ENCODE measurements around the gene FRAS1.
"Not testable (repeated sequence)": the region's sequence is repeated elsewhere in the genome, so short reads cannot be mapped to it uniquely, and the experiment has no call there.

FRAS1 gene

DNA sequence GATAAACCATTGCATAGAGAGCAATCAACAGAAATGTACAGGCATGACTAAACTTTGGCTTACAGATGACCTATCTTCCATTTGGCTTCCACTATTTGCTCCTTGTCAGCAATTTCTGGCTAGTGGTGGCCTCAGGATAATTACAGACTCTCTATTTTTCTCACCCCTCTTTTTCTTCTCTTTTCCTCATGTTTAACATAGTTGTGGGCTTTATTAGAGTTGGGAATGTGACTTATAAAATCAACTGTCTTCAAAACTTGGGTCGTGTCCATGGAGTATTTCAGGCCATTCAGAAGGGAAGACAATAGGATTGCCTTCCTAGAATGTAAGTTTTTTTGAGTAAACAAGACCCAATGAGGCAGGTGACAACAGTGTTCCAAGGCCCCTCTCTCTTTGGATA, 236.2 kb downstream of the FRAS1 start:
- DNase-seq, result no peak

DNA sequence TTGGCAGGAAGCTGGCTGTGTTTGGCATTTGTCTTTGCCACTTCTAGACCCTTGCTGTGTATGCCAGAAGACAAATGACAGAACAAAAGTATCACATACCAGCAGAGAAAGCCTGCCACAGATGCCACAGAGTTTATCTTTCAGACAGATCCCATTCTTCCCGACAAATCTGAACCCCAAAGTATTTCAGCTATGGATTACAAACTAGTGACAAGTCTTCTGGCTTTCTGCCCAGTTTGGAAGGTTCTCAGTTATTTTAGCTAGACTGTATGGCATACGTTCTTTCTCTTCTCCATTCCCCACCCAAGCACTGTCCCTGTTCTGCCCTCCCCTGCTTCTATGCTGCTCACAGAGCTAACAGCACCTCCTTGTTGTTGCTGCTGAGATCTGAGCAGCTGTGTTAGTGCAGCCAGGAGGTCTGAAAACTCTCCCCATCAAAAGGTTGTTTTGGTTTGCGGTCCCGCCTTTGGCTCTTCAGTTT, 236.7 kb downstream of the FRAS1 start:
- DNase-seq, result peak in 1 of 2 experiments; percentile 23

DNA sequence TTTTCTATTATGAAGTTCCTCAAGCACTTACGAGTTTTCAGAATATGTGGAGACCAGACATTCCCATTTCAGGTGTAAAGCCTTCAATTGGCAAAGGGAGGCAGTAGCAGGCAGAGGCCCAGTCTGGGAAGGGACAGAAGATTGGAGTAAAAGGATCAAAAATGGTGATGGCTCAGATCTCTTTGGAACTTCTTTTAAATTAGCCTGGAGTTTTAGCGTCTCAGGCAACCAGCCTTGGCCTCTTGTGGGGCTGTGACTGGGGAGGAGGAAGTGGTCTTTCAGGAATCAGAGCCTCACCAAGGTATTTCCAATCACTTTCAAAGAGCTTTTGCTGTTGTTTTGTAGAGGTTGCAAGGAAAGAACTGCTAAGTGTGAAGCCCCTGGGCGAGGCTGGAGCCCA, 239.1 kb downstream of the FRAS1 start:
- no peak for DNase-seq

DNA sequence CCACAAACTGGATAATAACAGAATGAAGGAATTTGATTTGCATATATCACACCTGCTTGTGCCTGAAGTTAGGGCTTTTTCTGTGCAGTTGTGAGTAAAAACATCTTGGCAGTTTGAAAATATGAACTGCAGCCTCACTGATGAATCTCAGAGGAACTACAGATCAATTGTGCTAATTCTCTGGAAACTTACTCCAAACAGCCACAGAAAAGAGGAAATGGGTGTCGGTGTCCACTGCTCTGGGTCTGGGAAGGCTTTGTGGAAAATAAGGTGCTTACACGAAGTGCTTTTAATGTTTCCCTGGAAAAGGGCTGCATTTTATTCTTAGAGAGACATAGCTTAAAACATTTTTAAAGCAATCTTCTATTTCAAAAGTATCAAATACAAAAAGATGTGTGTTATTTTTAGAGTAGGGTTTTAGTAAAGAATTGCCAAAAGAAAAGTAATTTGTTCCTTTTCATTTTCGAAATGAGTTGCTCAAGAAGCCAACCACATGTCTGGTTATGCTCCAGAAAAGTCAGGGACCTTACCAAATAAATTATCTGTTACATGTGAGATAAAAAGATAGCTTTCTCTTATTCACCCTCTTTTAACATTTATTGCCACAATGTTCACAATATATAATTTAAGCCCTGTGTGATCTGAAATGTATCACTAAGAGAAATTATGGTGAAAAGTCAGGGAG, 240.1 kb downstream of the FRAS1 start:
- DNase-seq, result no peak

DNA sequence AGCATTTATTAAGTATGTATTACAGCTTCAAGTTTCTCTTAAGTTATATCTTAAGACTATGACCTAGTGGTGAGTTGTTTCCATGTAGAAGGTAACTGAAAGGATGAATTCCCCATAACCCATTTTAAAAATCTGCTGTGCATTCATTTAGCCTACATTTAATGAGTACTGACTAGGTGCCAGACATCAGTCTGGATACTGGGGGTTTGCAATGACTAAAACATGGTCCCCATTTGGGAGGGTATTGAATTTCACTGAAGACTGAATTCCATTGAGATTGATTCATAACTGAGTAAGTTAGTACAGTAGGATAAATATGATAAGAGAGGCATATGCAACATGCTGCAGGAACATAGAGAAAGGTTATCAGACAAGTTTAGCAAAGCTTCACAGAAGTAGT, 241.5 kb downstream of the FRAS1 start:
- DNase-seq, result no peak

DNA sequence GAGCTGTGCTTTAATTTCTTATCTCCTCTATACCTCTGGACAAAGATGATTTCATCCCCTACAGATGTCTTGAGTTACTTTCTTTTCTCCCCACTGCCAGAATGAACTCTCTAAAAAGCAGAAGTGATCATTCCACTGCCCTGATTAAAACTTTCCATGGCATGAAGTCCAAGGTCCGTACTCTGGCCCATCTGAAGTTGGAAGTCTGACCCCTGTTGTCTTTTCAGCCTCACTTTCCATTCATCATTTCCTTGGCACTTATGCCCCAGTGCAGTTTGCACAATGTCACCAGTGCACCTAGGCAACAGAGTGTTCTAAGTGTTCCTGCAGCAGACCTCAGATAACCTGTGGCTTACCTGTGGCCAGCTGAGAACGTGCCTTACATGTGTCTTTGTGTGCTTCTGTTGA, 242.4 kb downstream of the FRAS1 start:
- DNase-seq, result no peak

DNA sequence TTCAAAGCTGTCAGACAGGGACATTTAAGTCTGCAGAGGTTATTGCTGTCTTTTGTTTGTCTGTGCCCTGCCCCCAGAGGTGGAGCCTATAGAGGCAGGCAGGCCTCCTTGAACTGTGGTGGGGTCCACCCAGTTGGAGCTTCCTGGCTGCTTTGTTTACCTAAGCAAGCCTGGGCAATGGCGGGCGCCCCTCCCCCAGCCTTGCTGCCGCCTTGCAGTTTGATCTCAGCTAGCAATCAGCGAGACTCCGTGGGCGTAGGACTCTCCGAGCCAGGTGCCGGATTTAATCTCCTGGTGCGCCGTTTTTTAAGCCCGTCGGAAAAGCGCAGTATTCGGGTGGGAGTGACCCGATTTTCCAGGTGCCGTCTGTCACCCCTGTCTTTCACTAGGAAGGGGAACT, 250.1 kb downstream of the FRAS1 start:
- not testable (repeated sequence) for DNase-seq

DNA sequence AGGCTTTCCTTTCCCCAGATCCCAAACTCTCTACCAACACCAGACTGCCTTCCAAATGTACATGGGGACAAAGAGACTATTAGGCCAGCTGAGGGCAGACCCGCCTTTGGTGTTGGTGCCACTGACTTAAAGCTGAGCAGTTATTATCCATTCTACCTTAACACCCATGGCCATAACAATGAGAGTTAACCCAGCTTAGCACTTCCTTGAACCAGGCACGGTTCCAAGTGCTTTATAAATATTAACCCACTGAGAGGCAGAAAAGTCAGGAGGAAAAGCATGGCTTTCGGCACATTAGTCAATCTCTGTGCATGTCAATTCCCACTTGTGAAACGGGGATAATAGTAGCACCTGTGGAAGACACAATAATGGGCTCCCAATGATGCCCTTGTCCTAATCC, 251.4 kb downstream of the FRAS1 start:
- DNase-seq, result no peak

DNA sequence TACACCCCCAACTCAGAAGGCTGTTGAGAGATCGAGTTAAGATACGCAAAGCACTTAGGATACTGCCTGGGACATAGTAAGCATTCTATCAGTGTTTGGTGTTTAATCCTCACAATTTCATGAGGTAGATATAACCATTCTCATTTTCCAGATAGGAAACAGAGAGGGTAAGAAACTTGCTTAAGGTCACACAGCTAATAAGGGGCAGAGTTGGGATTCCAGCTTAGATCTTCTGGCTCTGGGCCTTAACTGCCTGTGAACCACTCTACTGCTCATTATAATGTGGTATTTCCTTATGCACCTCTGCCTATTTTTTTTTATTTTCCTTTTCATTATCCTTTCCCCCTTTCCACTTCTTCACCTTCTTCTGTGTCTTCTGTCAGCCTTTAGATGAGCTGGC, 252.2 kb downstream of the FRAS1 start:
- DNase-seq, result no peak

DNA sequence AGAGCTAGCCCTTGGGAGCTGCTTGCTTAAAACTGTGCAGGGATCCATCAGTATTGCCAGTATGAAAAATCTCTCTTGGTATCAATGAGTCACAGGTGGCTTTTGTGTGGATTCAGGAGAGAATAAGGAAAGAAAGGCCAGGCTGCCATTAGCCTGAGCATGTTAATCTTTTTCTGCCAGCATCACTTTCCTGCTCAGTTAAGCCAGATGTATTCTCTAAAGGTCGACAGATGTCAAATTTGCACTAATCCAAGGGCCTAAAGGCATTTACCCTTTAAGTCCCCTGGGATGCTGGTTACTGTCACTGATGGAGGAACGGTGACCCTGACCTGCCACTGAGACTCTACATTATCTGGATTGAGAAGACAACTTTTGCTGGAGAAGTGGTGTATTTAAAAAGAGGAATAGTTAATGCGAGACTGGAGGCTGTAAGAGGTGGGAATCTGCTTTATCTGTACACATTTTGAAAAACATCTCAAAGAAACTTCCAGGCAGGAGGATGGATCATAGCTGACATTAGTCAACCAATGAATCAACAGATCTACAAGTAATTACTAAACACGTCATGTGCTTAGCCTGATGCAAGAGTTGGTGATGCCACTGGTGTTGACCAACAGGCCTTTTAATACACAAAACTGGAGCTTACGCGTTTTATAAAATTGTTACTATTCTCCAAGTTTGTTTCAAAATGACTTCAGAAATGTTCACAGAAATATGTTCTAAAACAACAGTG, 253.1 kb downstream of the FRAS1 start:
- no peak for DNase-seq

DNA sequence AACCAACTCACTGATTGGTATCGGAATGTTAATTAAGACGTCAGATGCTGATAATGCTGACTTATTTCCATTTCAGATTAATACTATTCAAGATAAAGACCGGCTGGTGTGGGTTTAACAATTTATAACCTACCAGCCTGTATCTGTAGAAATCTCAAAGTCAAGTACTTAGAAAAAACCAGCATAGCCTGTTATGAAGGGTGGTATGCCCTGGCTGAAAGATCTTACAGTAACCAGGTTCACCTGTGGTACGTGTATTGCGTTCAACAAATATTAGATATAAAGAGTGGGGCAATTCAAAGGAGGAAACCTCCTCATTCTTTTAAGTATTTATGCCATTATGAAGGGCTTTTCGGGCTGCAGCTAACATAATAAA, 253.6 kb downstream of the FRAS1 start:
- no peak for DNase-seq

DNA sequence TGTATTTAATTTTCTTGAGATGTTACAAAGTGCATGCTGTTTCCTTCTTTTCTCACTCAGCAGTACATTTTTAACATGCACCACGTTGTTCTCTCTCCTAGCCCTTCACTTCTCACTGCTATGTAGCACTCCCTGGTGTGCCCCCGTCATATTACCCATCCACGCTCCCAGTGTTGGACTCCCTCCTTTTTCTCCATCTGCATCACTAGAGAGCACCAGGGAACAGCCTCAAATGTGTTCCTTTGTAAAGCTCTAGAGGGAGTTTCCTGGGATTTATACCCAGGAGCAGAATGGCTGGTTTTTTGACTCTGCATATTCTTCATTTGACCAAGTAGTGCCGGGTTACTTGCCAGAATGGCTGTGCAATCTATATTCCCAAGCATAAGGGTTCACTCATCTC, 254.2 kb downstream of the FRAS1 start:
- DNase-seq, result no peak

DNA sequence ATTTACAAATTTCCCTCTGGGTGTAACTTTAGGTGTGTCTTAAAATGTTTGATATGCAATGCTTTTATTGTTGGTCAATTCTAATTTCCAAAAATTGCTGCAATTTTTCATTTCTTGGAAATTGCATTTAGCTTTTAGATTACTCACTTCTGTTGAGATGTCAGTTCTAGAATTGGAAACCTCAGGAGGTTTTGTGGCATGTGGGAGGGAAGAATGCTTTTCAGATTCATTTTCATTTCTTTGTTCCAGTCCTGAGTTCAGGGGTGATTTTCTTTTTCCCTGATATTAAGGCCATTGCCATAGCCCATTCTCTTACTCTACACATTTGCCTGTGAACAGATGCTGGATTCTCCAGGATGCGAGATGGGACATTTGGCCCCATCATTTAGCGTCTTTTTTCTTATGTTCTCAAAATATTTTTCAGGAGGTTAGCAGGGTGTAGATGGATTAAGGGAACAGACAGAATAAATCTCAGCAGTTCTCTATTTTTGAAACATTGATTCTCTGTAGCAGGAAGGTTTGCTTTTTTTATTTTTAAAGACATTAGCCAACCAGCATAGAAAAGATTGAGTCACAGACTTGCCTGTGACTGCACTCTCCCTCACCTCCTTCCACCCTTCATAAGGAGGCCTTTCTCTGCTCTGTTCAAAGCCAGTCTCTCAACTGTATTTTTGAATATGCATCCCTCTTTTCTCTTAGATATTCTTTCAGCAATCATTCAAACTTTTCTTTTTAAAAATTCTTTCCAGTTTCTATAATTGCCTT, 256.0 kb downstream of the FRAS1 start:
- DNase-seq, result no peak

DNA sequence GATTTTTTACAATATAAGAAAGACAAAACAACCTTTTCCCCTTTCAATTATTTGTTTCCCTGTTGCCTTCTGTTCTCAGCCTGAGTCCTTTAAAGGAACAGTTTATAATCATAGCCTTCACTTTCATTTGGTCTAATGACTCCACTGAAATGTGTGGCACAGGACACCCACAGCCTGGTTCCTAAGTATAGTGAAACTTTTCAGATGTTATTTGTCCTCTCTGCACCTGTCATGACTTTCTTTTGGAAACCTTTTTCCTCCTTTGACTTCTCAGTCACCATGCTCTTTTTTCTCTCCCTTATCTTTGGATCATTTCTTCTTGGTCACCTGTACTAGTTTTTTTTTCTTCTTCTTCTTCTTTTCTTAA, 256.6 kb downstream of the FRAS1 start:
- DNase-seq, result no peak

DNA sequence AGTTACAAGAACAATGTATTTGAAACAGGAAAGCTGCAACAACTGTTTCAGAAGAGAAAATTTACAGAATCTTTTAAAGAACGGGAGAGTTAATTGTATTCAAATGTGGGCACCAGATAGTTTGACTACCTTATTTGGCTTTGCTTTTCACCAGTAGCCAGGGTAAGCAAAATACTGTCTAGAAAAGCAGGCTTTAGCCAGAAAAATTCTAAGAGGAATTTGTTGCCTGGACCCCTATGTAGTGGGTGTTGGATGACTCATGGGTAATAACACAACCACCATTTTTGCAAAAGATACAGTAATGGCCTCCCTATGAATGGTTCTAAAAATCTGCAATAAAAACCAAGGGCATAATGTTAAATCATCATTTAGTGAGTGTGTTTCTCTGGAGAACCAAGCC, 261.0 kb downstream of the FRAS1 start:
- DNase-seq, result no peak

DNA sequence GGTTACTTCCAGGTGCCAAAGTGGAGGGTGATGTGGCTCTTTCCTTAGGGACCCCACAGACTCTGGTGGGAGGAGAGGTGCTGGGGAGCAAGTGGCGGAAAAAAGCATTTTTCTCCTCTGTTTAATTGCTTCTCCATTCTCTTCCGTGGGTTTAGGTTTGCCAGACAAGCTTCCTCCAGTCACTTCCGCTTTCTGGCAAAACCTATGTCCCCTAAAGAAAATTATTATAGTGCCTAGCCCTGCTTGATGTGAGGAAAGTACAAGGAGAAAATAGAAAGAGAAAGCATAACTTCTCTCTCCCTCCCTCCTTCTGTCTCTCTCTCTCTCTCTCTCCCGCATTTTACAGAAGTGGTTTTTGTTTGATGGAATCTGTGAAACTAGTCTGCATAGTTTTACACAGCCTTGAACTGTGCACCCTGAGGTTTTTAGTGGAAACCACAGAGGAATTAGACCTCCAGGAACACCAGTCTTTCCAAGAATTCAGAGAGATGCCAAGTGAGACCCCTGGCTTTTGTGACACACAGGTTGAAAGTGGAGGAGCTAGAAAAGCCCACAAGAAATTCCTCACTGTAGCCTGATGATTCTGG, 263.3 kb downstream of the FRAS1 start:
- DNase-seq, result no peak

DNA sequence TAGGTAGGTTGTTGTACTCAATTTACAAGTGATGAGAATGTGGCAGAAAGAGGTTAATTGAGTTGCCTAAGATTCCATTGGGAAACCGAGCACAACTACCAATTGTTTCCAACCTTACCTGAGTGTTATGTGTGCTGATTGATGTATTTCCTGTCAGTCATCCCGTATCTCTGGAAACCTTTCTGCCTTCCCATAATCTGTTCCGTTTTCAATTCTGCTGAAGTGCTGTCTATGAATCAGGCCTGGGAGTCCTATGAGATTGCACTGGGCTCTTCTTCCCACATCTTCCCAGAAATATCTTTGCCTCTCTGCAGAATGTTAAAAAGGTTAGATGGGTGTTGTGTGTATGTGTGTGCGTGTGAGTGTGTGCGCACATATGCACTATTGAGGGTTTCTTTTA, 264.9 kb downstream of the FRAS1 start:
- no peak for DNase-seq

DNA sequence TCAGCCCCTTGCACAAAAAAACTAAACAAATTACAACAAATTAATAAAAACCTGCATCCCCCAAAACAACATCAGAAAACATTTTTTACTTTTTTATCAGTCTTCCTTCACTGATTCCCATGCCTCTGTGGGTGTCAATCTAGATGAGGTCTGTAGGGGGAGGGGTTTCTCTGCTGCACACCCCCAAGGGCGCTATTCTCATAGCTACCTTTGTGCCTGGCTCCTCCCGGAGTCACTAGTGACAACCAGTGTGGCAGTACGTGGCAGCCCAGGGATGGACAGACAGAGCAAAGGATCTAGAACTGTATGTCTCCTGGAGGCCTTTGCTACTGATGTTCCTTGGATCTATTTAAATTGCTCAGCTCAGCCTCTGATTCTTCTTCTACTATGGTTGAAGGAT, 266.3 kb downstream of the FRAS1 start:
- no peak for DNase-seq

DNA sequence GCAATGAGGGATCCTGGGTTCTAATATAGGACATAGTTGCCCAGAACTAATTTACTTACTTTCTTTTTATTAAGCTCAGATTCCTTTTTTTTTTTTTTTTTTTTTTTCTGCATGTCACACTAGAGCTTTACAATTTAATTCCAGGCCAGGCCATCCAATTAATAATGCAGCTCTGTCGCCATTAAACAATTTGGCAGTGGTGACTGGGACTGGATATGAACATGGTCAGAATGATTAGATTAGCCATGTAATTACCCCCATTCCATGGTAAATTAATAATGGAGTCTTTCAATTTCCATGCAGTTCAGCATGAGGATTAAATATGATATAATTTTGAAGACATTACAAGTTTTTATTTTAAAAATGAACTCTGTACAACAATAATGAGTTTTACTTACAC, 267.5 kb downstream of the FRAS1 start:
- no peak for DNase-seq

DNA sequence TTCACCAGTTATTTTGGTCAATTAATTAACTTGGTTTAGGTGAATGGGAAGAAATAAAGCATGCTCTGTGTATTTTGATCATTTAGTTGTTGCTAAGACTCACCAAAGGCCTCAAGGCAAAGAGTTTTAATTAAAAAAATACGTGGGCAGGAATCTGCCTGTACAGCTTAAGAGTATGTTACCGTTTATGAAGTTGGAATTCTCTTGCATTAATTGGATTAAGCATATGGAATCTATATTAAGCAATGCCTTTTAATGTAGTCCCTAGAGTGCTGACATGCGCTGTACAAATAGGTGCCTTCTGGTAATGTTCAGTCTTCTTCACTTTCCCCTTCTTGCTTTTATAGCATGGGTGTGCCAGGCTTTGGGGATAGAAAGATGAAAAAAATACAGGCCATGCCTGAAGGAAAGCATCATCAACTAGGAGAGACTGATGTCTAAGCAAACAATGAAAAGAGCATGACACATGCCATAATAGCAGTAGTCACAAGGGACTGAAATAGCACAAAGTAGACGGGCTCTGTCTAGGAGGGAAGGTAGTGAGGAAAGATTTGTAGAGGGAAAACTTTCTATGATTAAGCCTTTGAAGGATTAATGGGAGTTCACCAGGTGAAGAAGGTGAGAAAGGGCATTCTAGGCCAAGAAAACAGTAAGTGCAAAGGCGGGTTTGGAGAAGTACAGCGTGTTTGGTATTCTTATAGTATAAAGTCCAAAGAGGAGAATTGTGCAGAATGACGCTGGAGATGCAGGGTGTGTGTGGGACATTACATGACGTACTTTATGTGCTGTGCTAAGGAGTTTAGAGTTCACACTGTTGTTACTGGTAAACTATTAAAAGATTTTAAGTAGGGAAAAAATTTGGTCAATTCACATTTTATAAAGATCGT, 268.4 kb downstream of the FRAS1 start:
- no peak for DNase-seq

DNA sequence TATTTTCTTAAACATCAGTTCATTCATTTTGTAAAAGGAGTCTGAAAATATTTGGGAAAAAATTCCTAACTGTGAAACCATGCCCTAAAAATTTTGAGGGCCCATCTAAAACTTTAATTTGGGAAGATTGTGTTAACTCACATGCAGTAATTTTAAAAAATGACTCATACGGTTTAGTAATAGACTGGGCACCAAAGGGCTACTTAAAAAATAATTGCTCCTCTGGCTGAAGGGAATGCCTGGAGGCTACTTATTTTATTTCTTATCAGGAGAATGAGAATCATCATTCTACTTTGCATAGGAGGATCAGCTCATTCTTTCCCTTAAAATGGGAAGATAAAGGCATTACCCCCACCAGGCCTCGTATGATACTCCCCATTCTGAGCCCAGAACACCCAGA, 271.5 kb downstream of the FRAS1 start:
- DNase-seq, result not testable (repeated sequence)

DNA sequence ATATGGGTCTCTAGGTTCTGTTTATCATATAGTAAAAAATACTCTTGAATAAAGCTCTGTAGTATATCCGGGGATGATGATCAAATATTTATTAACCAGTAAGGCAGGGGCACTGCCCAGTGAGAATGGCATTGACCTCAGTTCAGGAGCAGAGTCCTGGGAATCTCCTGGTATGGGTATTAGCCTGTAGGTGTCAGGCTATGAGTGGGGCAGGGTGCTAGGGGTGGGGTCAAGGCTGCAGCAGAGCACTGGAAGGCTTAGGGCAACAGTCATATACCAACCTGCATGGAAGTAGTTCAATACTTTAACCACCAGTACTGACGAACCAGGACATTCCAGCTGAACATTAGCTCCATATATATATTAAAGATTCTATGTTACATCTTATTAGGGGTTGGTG, 274.1 kb downstream of the FRAS1 start:
- no peak for DNase-seq

DNA sequence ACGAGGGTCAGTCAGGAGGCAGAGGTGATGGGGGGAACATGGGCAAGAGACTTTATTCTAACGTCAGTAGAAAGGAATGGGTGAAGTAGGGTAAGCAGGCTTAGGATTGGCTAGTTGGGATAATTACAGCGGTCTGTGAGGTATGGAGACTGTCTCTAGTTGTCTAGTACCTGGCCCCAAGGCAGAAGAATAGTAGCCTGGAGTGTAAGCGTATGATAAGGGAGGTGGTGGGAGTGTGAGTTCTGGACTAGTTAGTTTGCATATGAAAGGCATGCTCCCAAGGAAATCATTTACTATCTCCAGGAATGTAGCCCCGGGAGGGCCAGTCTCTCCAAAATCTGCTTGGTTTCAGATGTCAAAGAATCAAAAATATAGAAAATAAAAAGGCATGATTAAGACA, 274.8 kb downstream of the FRAS1 start:
- DNase-seq, result no peak
